ENCODE data around the gene TTC21A. TPM values are rescaled to one million over a fixed set of nuclear protein-coding genes. Genes with fewer than 3 reads are reported as not detected.

Gene TTC21A
- total and polyA plus RNA-seq, 2 experiments from 2014 or later, result 1.8 to 2.0 TPM

GRCh38 chr3:39177708-39178332 is 70.3 kb downstream of the TTC21A start (continued):
- TF ChIP-seq ZNF462 (CRISPR knock-in tag; IDR thresholded peaks at IDR 0.05), result no peak
- TF ChIP-seq JUNB (IDR thresholded peaks at IDR 0.05; ENCODE audit: unreplicated experiment), result no peak
- TF ChIP-seq ETS1 (IDR thresholded peaks at IDR 0.05), result peak; percentile 62
- TF ChIP-seq ZNF331 (CRISPR knock-in tag; IDR thresholded peaks at IDR 0.05; ENCODE audit: low read depth), result no peak
- peak; percentile 39; the same call in 1 of the 2 replicates for TF ChIP-seq POLR2AphosphoS5 (IDR thresholded peaks at IDR 0.05; ENCODE audit: low read depth)

- peaks cover 44% of the 10 kb centered on the region for H3K4me1 ChIP-seq (ENCODE audit: insufficient read depth)
- peak overlapping the region; percentile 96 for H3K27ac ChIP-seq (ENCODE audit: low read depth)
- H3K9me2 ChIP-seq (ENCODE audit: insufficient read depth), result peaks cover 4% of the 10 kb centered on the region; the same call in 1 of the 2 replicates
- ATAC-seq (no peak), DNase-seq (ENCODE audit: low spot score) (no peak)
- H3K27me3 ChIP-seq (ENCODE audit: insufficient read depth), result peaks cover 17% of the 10 kb centered on the region
- no peaks in the 10 kb centered on the region for H4K20me1 ChIP-seq (replicated peaks; ENCODE audit: insufficient read depth)
- H3K36me3 ChIP-seq (ENCODE audit: insufficient read depth), result no peaks in the 10 kb centered on the region
- no peak overlapping the region for H2AFZ ChIP-seq
- Mint-ChIP-seq H3K4me1 (peaks cover 40% of the 10 kb centered on the region), H3K27me3 (ENCODE audit: insufficient read depth, low read depth, poor library complexity) (peaks cover 23% of the 10 kb centered on the region), H3K9me3 (peaks cover 3% of the 10 kb centered on the region), H3K4me3 (peak overlapping the region; percentile 81), H3K36me3 (ENCODE audit: low read depth) (no peaks in the 10 kb centered on the region; the same call in 2 of the 3 replicates), H3K27ac (peak overlapping the region; percentile 34; the same call in 1 of the 2 replicates)
- peak overlapping the region; percentile 69 for H3K4me3 ChIP-seq
- H3K79me2 ChIP-seq (replicated peaks; ENCODE audit: insufficient read depth), result no peaks in the 10 kb centered on the region
- H3F3A ChIP-seq (replicated peaks; ENCODE audit: low read depth), result peaks cover 9% of the 10 kb centered on the region
- peak overlapping the region; percentile 98 for H3K4me2 ChIP-seq
- TF ChIP-seq CREB1 (CRISPR knock-in tag; IDR thresholded peaks at IDR 0.05; ENCODE audit: low read depth) (no peak), ZNF114 (CRISPR knock-in tag; IDR thresholded peaks at IDR 0.05) (no peak)
Observed at GRCh38 chr3:39178553-39178952, 71.1 kb downstream of the TTC21A start.

All from GM23338 (cell line).